Measurements from ENCODE around the gene INSC.

Gene INSC

GRCh38 chr11:15192005-15192556 is 77.4 kb downstream of the INSC start:
- TF ChIP-seq TCF12 (IDR thresholded peaks at IDR 0.05; ENCODE audit: low read depth) (no peak), CEBPB (IDR thresholded peaks at IDR 0.05) (no peak), YY1 (IDR thresholded peaks at IDR 0.05; ENCODE audit: low read depth) (no peak), CREB1 (IDR thresholded peaks at IDR 0.05; ENCODE audit: low read depth) (no peak), EGR1 (IDR thresholded peaks at IDR 0.05) (no peak), FOXM1 (IDR thresholded peaks at IDR 0.05; ENCODE audit: borderline replicate concordance, low read depth) (no peak), TEAD4 (IDR thresholded peaks at IDR 0.05) (no peak), EP300 (IDR thresholded peaks at IDR 0.05; ENCODE audit: borderline replicate concordance) (no peak), TAF1 (IDR thresholded peaks at IDR 0.05; ENCODE audit: low read depth) (no peak), RAD21 (IDR thresholded peaks at IDR 0.05; ENCODE audit: low read depth) (no peak), NFIC (IDR thresholded peaks at IDR 0.05) (no peak), ZBTB7A (IDR thresholded peaks at IDR 0.05; ENCODE audit: low read depth) (no peak)
- TF ChIP-seq, protein P1, sequence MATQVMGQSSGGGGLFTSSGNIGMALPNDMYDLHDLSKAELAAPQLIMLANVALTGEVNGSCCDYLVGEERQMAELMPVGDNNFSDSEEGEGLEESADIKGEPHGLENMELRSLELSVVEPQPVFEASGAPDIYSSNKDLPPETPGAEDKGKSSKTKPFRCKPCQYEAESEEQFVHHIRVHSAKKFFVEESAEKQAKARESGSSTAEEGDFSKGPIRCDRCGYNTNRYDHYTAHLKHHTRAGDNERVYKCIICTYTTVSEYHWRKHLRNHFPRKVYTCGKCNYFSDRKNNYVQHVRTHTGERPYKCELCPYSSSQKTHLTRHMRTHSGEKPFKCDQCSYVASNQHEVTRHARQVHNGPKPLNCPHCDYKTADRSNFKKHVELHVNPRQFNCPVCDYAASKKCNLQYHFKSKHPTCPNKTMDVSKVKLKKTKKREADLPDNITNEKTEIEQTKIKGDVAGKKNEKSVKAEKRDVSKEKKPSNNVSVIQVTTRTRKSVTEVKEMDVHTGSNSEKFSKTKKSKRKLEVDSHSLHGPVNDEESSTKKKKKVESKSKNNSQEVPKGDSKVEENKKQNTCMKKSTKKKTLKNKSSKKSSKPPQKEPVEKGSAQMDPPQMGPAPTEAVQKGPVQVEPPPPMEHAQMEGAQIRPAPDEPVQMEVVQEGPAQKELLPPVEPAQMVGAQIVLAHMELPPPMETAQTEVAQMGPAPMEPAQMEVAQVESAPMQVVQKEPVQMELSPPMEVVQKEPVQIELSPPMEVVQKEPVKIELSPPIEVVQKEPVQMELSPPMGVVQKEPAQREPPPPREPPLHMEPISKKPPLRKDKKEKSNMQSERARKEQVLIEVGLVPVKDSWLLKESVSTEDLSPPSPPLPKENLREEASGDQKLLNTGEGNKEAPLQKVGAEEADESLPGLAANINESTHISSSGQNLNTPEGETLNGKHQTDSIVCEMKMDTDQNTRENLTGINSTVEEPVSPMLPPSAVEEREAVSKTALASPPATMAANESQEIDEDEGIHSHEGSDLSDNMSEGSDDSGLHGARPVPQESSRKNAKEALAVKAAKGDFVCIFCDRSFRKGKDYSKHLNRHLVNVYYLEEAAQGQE (IDR thresholded peaks at IDR 0.05; ENCODE audit: low read depth): no peak
- TF ChIP-seq, protein P2, sequence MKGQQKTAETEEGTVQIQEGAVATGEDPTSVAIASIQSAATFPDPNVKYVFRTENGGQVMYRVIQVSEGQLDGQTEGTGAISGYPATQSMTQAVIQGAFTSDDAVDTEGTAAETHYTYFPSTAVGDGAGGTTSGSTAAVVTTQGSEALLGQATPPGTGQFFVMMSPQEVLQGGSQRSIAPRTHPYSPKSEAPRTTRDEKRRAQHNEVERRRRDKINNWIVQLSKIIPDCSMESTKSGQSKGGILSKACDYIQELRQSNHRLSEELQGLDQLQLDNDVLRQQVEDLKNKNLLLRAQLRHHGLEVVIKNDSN (IDR thresholded peaks at IDR 0.05): no peak
- TF ChIP-seq, protein P3, sequence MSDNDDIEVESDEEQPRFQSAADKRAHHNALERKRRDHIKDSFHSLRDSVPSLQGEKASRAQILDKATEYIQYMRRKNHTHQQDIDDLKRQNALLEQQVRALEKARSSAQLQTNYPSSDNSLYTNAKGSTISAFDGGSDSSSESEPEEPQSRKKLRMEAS (IDR thresholded peaks at IDR 0.05): no peak

GRCh38 chr11:15194671-15195415 is 80.1 kb downstream of the INSC start:
- TF ChIP-seq CREB1 (IDR thresholded peaks at IDR 0.05; ENCODE audit: low read depth) (no peak), FOXM1 (IDR thresholded peaks at IDR 0.05; ENCODE audit: borderline replicate concordance, low read depth) (no peak), TCF12 (IDR thresholded peaks at IDR 0.05; ENCODE audit: low read depth) (no peak)
- TF ChIP-seq, protein P2 (IDR thresholded peaks at IDR 0.05): no peak

DNA sequence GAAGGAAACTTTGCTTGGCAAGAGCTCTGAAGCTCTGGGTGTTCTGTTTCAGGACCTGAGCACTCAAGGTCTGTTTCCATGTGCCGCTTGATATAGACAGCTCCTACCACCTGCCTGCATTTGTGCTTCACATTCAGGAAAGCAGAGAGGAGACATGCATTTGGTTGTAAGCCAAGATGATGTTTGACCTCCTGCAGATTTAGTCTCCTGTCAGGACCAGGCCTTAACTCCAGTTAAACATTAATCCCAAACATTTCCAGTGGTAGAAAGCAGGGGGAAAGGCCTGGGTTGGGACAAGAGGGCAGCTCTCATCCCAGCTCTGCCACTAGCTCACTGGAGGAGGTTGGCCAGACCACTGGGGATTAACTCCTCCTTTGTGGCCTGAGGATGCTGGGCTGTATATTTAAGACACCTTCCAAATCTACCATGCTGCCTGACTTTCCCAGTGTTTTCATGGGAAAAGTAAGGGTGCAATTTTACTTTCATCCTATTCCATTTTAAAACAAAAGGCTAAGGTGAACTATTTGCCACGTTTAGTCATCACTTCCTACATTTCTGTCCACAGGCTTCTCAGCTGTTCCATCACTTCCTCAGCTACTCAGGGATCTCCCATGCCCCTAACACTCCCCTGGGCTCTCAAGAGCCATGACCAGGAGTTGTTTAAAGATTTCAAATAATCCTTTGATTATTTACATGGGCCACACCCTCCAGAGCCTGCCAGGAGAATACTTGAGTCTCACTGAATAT is 80.9 kb downstream of the INSC start:
- no peak for TF ChIP-seq CREB1 (IDR thresholded peaks at IDR 0.05; ENCODE audit: low read depth)
- TF ChIP-seq NFIC (IDR thresholded peaks at IDR 0.05): no peak
- no peak for TF ChIP-seq EP300 (IDR thresholded peaks at IDR 0.05; ENCODE audit: borderline replicate concordance)
- TF ChIP-seq YY1 (IDR thresholded peaks at IDR 0.05; ENCODE audit: low read depth): no peak
- no peak for TF ChIP-seq CEBPB (IDR thresholded peaks at IDR 0.05)
- TF ChIP-seq RAD21 (IDR thresholded peaks at IDR 0.05; ENCODE audit: low read depth): no peak
- TF ChIP-seq FOXM1 (IDR thresholded peaks at IDR 0.05; ENCODE audit: borderline replicate concordance, low read depth): no peak
- TF ChIP-seq ZBTB7A (IDR thresholded peaks at IDR 0.05; ENCODE audit: low read depth): no peak
- TF ChIP-seq, protein P2 (IDR thresholded peaks at IDR 0.05): no peak
- TF ChIP-seq, protein P1 (IDR thresholded peaks at IDR 0.05; ENCODE audit: low read depth): no peak
- TF ChIP-seq TAF1 (IDR thresholded peaks at IDR 0.05; ENCODE audit: low read depth): no peak
- TF ChIP-seq, protein P3 (IDR thresholded peaks at IDR 0.05): no peak
- TF ChIP-seq EGR1 (IDR thresholded peaks at IDR 0.05): no peak
- no peak for TF ChIP-seq TCF12 (IDR thresholded peaks at IDR 0.05; ENCODE audit: low read depth)

DNA sequence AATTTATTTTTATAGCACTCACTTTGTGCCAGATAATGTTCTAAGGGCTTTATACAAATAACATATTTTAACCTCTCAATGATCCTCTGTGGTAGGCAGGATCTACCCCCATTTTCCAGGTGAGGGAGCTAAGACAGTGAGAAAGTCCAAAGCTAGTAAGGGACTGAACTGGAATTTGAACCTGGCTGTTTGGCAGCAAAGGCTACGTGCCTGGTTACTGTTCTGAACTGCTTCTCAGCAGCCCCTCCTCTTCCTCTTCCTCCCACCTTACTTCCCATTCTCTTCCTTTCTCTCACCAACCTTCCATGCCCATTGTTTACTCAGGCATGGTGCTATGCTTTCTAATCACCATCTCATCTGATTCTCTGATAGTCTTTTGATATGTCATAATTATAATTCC is 82.0 kb downstream of the INSC start:
- TF ChIP-seq CREB1 (IDR thresholded peaks at IDR 0.05; ENCODE audit: low read depth) (no peak), CEBPB (IDR thresholded peaks at IDR 0.05) (no peak), RAD21 (IDR thresholded peaks at IDR 0.05; ENCODE audit: low read depth) (no peak)

GRCh38 chr11:15197696-15198095 is 83.0 kb downstream of the INSC start:
- no peak for TF ChIP-seq RAD21 (IDR thresholded peaks at IDR 0.05; ENCODE audit: low read depth)
- no peak for TF ChIP-seq TEAD4 (IDR thresholded peaks at IDR 0.05)
- TF ChIP-seq TCF12 (IDR thresholded peaks at IDR 0.05; ENCODE audit: low read depth): no peak
- TF ChIP-seq YY1 (IDR thresholded peaks at IDR 0.05; ENCODE audit: low read depth): no peak
- TF ChIP-seq, protein P1 (IDR thresholded peaks at IDR 0.05; ENCODE audit: low read depth): no peak
- TF ChIP-seq, protein P2 (IDR thresholded peaks at IDR 0.05): no peak
- no peak for TF ChIP-seq CREB1 (IDR thresholded peaks at IDR 0.05; ENCODE audit: low read depth)
- no peak for TF ChIP-seq FOXM1 (IDR thresholded peaks at IDR 0.05; ENCODE audit: borderline replicate concordance, low read depth)
- TF ChIP-seq, protein P3 (IDR thresholded peaks at IDR 0.05): no peak
